ENCODE data around the gene GNAI2. TPM values are rescaled to one million over a fixed set of nuclear protein-coding genes. Genes with fewer than 3 reads are reported as not detected.
A peak's percentile ranks its signal among the peaks of the same experiment; 100 is the strongest.

Gene GNAI2
- 92.0 TPM for total RNA-seq

- ATAC-seq: peak; percentile 91
These were observed at the start of gene GNAI2 for GRCh38 chr3:50235716-50236483. GNAI2 (plus strand) TSS chr3:50236204; CDS start chr3:50236336, 132 bp downstream.

- no peak for ATAC-seq
These were observed 48.3 kb upstream of the GNAI2 start for GRCh38 chr3:50187750-50188149.

GRCh38 chr3:50189274-50189673, 46.7 kb upstream of the GNAI2 start:
- ATAC-seq: peak; percentile 40

GRCh38 chr3:50189989-50190388, 46.0 kb upstream of the GNAI2 start:
- ATAC-seq: peak; percentile 5

- ATAC-seq: peak; percentile 1
These were observed 44.9 kb upstream of the GNAI2 start, which contains the start of gene GNAT1 for GRCh38 chr3:50190936-50191660. GNAT1 (plus strand) TSS chr3:50191610; CDS start chr3:50191726, 116 bp downstream.

GRCh38 chr3:50192124-50192523, 43.9 kb upstream of the GNAI2 start:
- ATAC-seq: peak; percentile 1

- peak; percentile 35 for ATAC-seq
These were observed 43.3 kb upstream of the GNAI2 start for GRCh38 chr3:50192689-50193141.

GRCh38 chr3:50193286-50193685, 42.7 kb upstream of the GNAI2 start:
- ATAC-seq: no peak

- ATAC-seq: no peak
These were observed 42.3 kb upstream of the GNAI2 start for GRCh38 chr3:50193746-50194127.

GRCh38 chr3:50194128-50194902, 41.7 kb upstream of the GNAI2 start:
- ATAC-seq: peak; percentile 23

GRCh38 chr3:50194903-50195500, 41.0 kb upstream of the GNAI2 start:
- no peak for ATAC-seq

GRCh38 chr3:50195501-50196252, 40.3 kb upstream of the GNAI2 start:
- ATAC-seq: no peak

- ATAC-seq: no peak
These were observed 39.7 kb upstream of the GNAI2 start for GRCh38 chr3:50196253-50196801.

GRCh38 chr3:50201573-50202315, 34.3 kb upstream of the GNAI2 start:
- peak; percentile 61 for ATAC-seq

- peak; percentile 7 for ATAC-seq
These were observed 33.5 kb upstream of the GNAI2 start for GRCh38 chr3:50202353-50203112.

- no peak for ATAC-seq
These were observed 32.7 kb upstream of the GNAI2 start for GRCh38 chr3:50203113-50203808.

- no peak for ATAC-seq
These were observed 31.9 kb upstream of the GNAI2 start for GRCh38 chr3:50203809-50204803.
